Sigmoid colon (tissue), 4 donors: Measurements from ENCODE around the gene TENT4A.

Experiments used
- CTCF ChIP-seq, 4 experiments: fragments of 450-650 bp in 3 of 4; fragments of 200-600 bp in 1 of 4; IDR thresholded peaks; one replicate each; pipeline ENCODE4 v1.5.1; 2016 to 2019; ENCODE audit warnings: antibody characterized with exemption in 4 of 4, mild to moderate bottlenecking in 3 of 4, moderate library complexity in 2 of 4
- EP300 ChIP-seq, 4 donors: sonication (generic); formaldehyde crosslinking; IDR thresholded peaks; one replicate each; pipeline ENCODE4 v1.6.1; 2017; ENCODE audit warnings: antibody characterized with exemption in 4 of 4

DNA sequence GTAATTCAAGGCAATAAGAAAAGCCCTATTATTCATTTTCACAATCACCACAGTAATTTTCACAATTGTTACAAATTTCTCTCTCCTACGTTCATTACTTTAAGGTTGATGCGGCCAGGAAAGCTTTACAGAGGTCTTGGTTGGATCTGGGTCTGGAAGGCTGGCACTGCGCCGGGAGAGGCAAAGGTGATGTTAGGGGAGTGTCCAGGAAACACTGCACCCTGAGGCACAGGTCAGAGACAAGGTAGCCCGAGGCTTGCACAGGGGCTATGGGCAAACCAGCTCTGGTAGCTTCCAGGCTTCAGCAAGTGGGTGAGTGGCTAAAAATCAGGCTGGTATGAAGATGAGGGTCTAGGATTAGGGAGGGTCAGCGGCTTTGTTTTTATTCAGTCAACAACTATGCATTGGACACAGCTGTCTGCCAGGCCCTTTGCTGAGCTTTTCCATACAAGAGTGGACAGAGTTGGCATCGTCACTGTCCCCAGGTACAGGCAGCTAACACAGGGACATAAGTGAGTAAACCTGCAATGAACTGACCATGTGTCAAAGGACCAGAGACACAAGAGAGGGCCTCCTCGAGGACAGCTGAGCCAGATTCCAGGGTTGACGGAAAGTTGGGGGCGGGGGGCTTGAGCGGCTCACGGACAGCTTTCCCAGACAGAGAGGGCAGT is 12.4 kb upstream of the TENT4A start:
- no peak for TF ChIP-seq CTCF (IDR thresholded peaks at IDR 0.05)
- no peak for TF ChIP-seq EP300 (IDR thresholded peaks at IDR 0.05)
